GM23338 (cell line): ENCODE data around the gene CIB4. TPM values are rescaled to one million over a fixed set of nuclear protein-coding genes. Genes with fewer than 3 reads are reported as not detected.

ENCODE experiments used
- ATAC-seq: fragments of 200-7000 bp; cut with Tn5 transposase; 3 replicates; pipeline ENCODE4 v1.9.1; 2020
- DNase-seq: peaks from one replicate; pipeline ENCODE4 v3.0.0-alpha.2; 2015; ENCODE audit warnings: low spot score
- H2AFZ ChIP-seq: fragments of 200-600 bp; sonication (generic); 2 replicates; pipeline ENCODE4 v1.8.0; 2016; ENCODE audit warnings: antibody characterized with exemption, mild to moderate bottlenecking, moderate library complexity
- H3F3A ChIP-seq: fragments of 200-600 bp; sonication (generic); replicated peaks from 2 replicates; pipeline ENCODE4 v1.8.0; 2017; ENCODE audit warnings: antibody characterized with exemption, mixed run types, low read depth
- H3K27ac ChIP-seq: fragments of 200-600 bp; sonication (generic); 2 replicates; pipeline ENCODE4 v1.6.1; 2016; ENCODE audit warnings: low read depth
- H3K27me3 ChIP-seq: fragments of 200-600 bp; sonication (generic); 2 replicates; pipeline ENCODE4 v1.8.0; 2016; ENCODE audit warnings: mild to moderate bottlenecking, mixed run types, moderate library complexity; ENCODE audit not compliant: insufficient read depth
- H3K36me3 ChIP-seq: fragments of 200-600 bp; sonication (generic); 2 replicates; pipeline ENCODE4 v1.8.0; 2016; ENCODE audit warnings: mild to moderate bottlenecking; ENCODE audit not compliant: insufficient read depth
- H3K4me1 ChIP-seq: fragments of 200-600 bp; sonication (generic); 2 replicates; pipeline ENCODE4 v1.8.0; 2016; ENCODE audit warnings: mild to moderate bottlenecking, moderate library complexity; ENCODE audit not compliant: insufficient read depth
- H3K4me2 ChIP-seq: fragments of 200-600 bp; sonication (generic); 2 replicates; pipeline ENCODE4 v1.7.1; 2017; ENCODE audit warnings: mixed run types
- H3K4me3 ChIP-seq: fragments of 200-600 bp; sonication (generic); 2 replicates; pipeline ENCODE4 v1.6.1; 2016; ENCODE audit warnings: mixed run types
- H3K79me2 ChIP-seq: fragments of 200-600 bp; sonication (generic); replicated peaks from 2 replicates; pipeline ENCODE4 v1.8.0; 2017; ENCODE audit warnings: mild to moderate bottlenecking; ENCODE audit not compliant: insufficient read depth
- H3K9me2 ChIP-seq: fragments of 200-600 bp; sonication (generic); 2 replicates; pipeline ENCODE4 v1.8.0; 2017; ENCODE audit not compliant: insufficient read depth
- H4K20me1 ChIP-seq: fragments of 200-600 bp; sonication (generic); replicated peaks from 2 replicates; pipeline ENCODE4 v1.8.0; 2017; ENCODE audit warnings: mild to moderate bottlenecking; ENCODE audit not compliant: insufficient read depth
- H3K27ac Mint-ChIP-seq: 2 replicates; pipeline ENCODE4 v1.8.0; 2020; ENCODE audit warnings: inconsistent platforms, mild to moderate bottlenecking, moderate library complexity, mixed read lengths
- H3K27me3 Mint-ChIP-seq: 3 replicates; pipeline ENCODE4 v1.8.0; 2022; ENCODE audit warnings: low read depth, mild to moderate bottlenecking, moderate library complexity, mixed read lengths, inconsistent platforms; ENCODE audit not compliant: insufficient read depth, poor library complexity
- H3K36me3 Mint-ChIP-seq: 3 replicates; pipeline ENCODE4 v1.8.0; 2021; ENCODE audit warnings: low read depth, mild to moderate bottlenecking, inconsistent platforms, moderate library complexity, mixed read lengths
- H3K4me1 Mint-ChIP-seq: 3 replicates; pipeline ENCODE4 v1.8.0; 2020; ENCODE audit warnings: mild to moderate bottlenecking, inconsistent platforms, mixed read lengths
- H3K4me3 Mint-ChIP-seq: 3 replicates; pipeline ENCODE4 v1.8.0; 2021; ENCODE audit warnings: moderate library complexity, mild to moderate bottlenecking, inconsistent platforms, mixed read lengths
- H3K9me3 Mint-ChIP-seq: 3 replicates; pipeline ENCODE4 v1.8.0; 2020; ENCODE audit warnings: moderate library complexity, mild to moderate bottlenecking, inconsistent platforms, mixed read lengths
- ETS1 ChIP-seq: IDR thresholded peaks from 2 replicates; pipeline ENCODE4 v1.6.1; 2016; ENCODE audit warnings: antibody characterized with exemption
- EZH2phosphoT487 ChIP-seq: fragments of 200-600 bp; sonication (generic); IDR thresholded peaks from one replicate; pipeline ENCODE4 v1.8.1; 2018; ENCODE audit warnings: antibody characterized with exemption; ENCODE audit not compliant: unreplicated experiment
- JUNB ChIP-seq: IDR thresholded peaks from one replicate; pipeline ENCODE4 v1.6.1; 2016; ENCODE audit warnings: antibody characterized with exemption; ENCODE audit not compliant: unreplicated experiment
- NANOG ChIP-seq: IDR thresholded peaks from 2 replicates; pipeline ENCODE4 v1.6.1; 2016; ENCODE audit warnings: antibody characterized with exemption, borderline replicate concordance
- POLR2AphosphoS5 ChIP-seq: IDR thresholded peaks from 2 replicates; pipeline ENCODE4 v1.6.1; 2016; ENCODE audit warnings: antibody characterized with exemption, low read depth
- REST ChIP-seq: IDR thresholded peaks from one replicate; pipeline ENCODE4 v1.6.1; 2018; ENCODE audit warnings: antibody characterized with exemption; ENCODE audit not compliant: unreplicated experiment
- STAT1 ChIP-seq: IDR thresholded peaks from one replicate; pipeline ENCODE4 v1.6.1; 2016; ENCODE audit warnings: antibody characterized with exemption; ENCODE audit not compliant: unreplicated experiment
- ZNF331 ChIP-seq: fragments of 250-450 bp; sonication (Bioruptor Pico); IDR thresholded peaks from 2 replicates; pipeline ENCODE4 v1.5.0; 2020; ENCODE audit warnings: low read depth, mild to moderate bottlenecking, moderate library complexity
- polyA plus RNA-seq: library from polyadenylated mRNA; unstranded; fragments of >200 nt; fragmentation: Nextera tagmentation; extraction: Ambion mirVana; gene quantifications from 2 replicates; pipeline ENCODE4 v1.2.1, GENCODE V29; 2016
- total RNA-seq: library from RNA; depleted of rRNA; stranded (reverse); fragments of >200 nt; shearing (Covaris generic); gene quantifications from 2 replicates; pipeline ENCODE4 v1.2.3, GENCODE V29; 2014

CIB4 gene
- total and polyA plus RNA-seq, 2 experiments from 2014 or later = not detected

- no peak for TF ChIP-seq EZH2phosphoT487
- no peak for TF ChIP-seq POLR2AphosphoS5
These were observed 98.3 kb downstream of the CIB4 start (continued) for GRCh38 chr2:26542676-26543505.

- Histone ChIP-seq H4K20me1 (no peaks in the 10 kb centered on the region), H3F3A (no peaks in the 10 kb centered on the region), H2AFZ (0 out of 2 replicates have a peak overlapping the region, but pooled peaks have one; percentile 18), H3K4me1 (peaks cover 12% of the 10 kb centered on the region), H3K4me3 (no peak overlapping the region), H3K36me3 (no peaks in the 10 kb centered on the region), H3K9me2 (no peaks in the 10 kb centered on the region), H3K27ac (no peak overlapping the region), H3K79me2 (no peaks in the 10 kb centered on the region), H3K27me3 (no peaks in the 10 kb centered on the region), H3K4me2 (no peak overlapping the region)
- Mint-ChIP-seq H3K36me3 (no peaks in the 10 kb centered on the region), H3K4me1 (peaks cover 30% of the 10 kb centered on the region), H3K27ac (no peak overlapping the region), H3K4me3 (no peak overlapping the region), H3K27me3 (peaks cover 6% of the 10 kb centered on the region), H3K9me3 (no peaks in the 10 kb centered on the region)
- DNase-seq (no peak), ATAC-seq (no peak)
- TF ChIP-seq ZNF331 = no peak
- no peak for TF ChIP-seq NANOG
- no peak for TF ChIP-seq REST
- no peak for TF ChIP-seq POLR2AphosphoS5
- no peak for TF ChIP-seq ETS1
- no peak for TF ChIP-seq EZH2phosphoT487
These were observed 99.0 kb downstream of the CIB4 start for GRCh38 chr2:26542194-26542455.

- H3K4me1 Mint-ChIP-seq = peaks cover 34% of the 10 kb centered on the region
- H4K20me1 ChIP-seq = no peaks in the 10 kb centered on the region
- H3K36me3 ChIP-seq = no peaks in the 10 kb centered on the region
- H3K27me3 ChIP-seq = no peaks in the 10 kb centered on the region
- H3K27ac Mint-ChIP-seq = no peak overlapping the region
- no peaks in the 10 kb centered on the region for H3K79me2 ChIP-seq
- peaks cover 6% of the 10 kb centered on the region for H3K27me3 Mint-ChIP-seq
- H3K4me1 ChIP-seq = peaks cover 12% of the 10 kb centered on the region
- H3K27ac ChIP-seq = no peak overlapping the region
- H3K4me3 Mint-ChIP-seq = no peak overlapping the region; the same call in 2 of the 3 replicates
- ATAC-seq = no peak
- H3K9me2 ChIP-seq = no peaks in the 10 kb centered on the region
- H3K36me3 Mint-ChIP-seq = no peaks in the 10 kb centered on the region
- peak overlapping the region; percentile 18; the same call in 1 of the 2 replicates for H2AFZ ChIP-seq
- no peak overlapping the region for H3K4me3 ChIP-seq
- H3K9me3 Mint-ChIP-seq = no peaks in the 10 kb centered on the region
- no peaks in the 10 kb centered on the region for H3F3A ChIP-seq
- DNase-seq = no peak
- peak overlapping the region; percentile 67; the same call in 1 of the 2 replicates for H3K4me2 ChIP-seq
- no peak for TF ChIP-seq STAT1
- no peak for TF ChIP-seq POLR2AphosphoS5
- no peak for TF ChIP-seq JUNB
- TF ChIP-seq EZH2phosphoT487 = no peak
These were observed 99.6 kb downstream of the CIB4 start for GRCh38 chr2:26541401-26542193.
